Measurements from ENCODE around the gene CREB3.

DNA sequence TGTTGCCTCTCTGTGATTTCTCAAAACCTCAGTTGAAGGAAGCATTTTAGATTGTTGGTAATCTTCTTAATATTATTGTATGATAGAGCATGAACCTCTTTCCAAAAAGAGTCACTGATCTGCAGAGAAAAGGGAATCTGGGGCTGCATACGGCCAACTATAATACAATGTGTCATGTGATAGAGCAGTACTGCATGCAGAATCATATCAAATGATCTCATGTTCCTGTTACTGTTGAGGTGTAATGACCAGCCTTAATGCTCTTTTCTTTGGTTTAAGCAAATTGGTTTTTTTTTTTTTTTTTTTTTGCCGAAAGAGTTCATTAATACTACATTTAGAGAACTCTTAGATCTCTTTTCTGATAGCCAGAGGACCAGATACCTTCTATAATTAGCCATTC, 34.5 kb downstream of the CREB3 start:
- TF ChIP-seq, protein P1, sequence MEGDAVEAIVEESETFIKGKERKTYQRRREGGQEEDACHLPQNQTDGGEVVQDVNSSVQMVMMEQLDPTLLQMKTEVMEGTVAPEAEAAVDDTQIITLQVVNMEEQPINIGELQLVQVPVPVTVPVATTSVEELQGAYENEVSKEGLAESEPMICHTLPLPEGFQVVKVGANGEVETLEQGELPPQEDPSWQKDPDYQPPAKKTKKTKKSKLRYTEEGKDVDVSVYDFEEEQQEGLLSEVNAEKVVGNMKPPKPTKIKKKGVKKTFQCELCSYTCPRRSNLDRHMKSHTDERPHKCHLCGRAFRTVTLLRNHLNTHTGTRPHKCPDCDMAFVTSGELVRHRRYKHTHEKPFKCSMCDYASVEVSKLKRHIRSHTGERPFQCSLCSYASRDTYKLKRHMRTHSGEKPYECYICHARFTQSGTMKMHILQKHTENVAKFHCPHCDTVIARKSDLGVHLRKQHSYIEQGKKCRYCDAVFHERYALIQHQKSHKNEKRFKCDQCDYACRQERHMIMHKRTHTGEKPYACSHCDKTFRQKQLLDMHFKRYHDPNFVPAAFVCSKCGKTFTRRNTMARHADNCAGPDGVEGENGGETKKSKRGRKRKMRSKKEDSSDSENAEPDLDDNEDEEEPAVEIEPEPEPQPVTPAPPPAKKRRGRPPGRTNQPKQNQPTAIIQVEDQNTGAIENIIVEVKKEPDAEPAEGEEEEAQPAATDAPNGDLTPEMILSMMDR (IDR thresholded peaks at IDR 0.05; ENCODE audit: low read depth, low read length) = no peak
- TF ChIP-seq POLR2A (IDR thresholded peaks at IDR 0.05; ENCODE audit: extremely low read depth, insufficient read length) (no peak), MYC (IDR thresholded peaks at IDR 0.05; ENCODE audit: low read depth, low read length) (no peak)
- TF ChIP-seq, protein P2, sequence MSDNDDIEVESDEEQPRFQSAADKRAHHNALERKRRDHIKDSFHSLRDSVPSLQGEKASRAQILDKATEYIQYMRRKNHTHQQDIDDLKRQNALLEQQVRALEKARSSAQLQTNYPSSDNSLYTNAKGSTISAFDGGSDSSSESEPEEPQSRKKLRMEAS (IDR thresholded peaks at IDR 0.05; ENCODE audit: low read depth, low read length) = no peak
